ENCODE measurements around the gene TMEM37.
A peak's percentile ranks its signal among the peaks of the same experiment; 100 is the strongest.
"Not testable (repeated sequence)": the region's sequence is repeated elsewhere in the genome, so short reads cannot be mapped to it uniquely, and the experiment has no call there.

The TMEM37 gene

GRCh38 chr2:119431155-119431975 is at the start of gene TMEM37:
Gene TMEM37, plus strand, starts transcription at chr2:119431854. Its CDS starts 50 bp downstream, at chr2:119431904.
- DNase-seq (ENCODE audit: low read depth, low spot score): no peak

- no peak for DNase-seq (ENCODE audit: low read depth, low spot score)
These were observed 48.1 kb upstream of the TMEM37 start for GRCh38 chr2:119383410-119384140.

GRCh38 chr2:119384971-119385370 is 46.7 kb upstream of the TMEM37 start:
- DNase-seq (ENCODE audit: low read depth, low spot score): no peak

- DNase-seq (ENCODE audit: low read depth, low spot score): no peak
These were observed 46.2 kb upstream of the TMEM37 start for GRCh38 chr2:119385466-119385865.

GRCh38 chr2:119387381-119388129 is 44.1 kb upstream of the TMEM37 start:
- DNase-seq (ENCODE audit: low read depth, low spot score): no peak

GRCh38 chr2:119389615-119390306 is 41.9 kb upstream of the TMEM37 start:
- no peak for DNase-seq (ENCODE audit: low read depth, low spot score)

GRCh38 chr2:119393971-119394748 is 37.5 kb upstream of the TMEM37 start:
- no peak for DNase-seq (ENCODE audit: low read depth, low spot score)

- DNase-seq (ENCODE audit: low read depth, low spot score): no peak
These were observed 34.5 kb upstream of the TMEM37 start for GRCh38 chr2:119397196-119397595.

- DNase-seq (ENCODE audit: low read depth, low spot score): no peak
These were observed 29.5 kb upstream of the TMEM37 start for GRCh38 chr2:119402106-119402505.

- no peak for DNase-seq (ENCODE audit: low read depth, low spot score)
These were observed 28.8 kb upstream of the TMEM37 start for GRCh38 chr2:119402645-119403560.

GRCh38 chr2:119403618-119404017 is 28.0 kb upstream of the TMEM37 start:
- not testable (repeated sequence) for DNase-seq (ENCODE audit: low read depth, low spot score)

GRCh38 chr2:119405151-119405550 is 26.5 kb upstream of the TMEM37 start:
- DNase-seq (ENCODE audit: low read depth, low spot score): no peak

- peak; percentile 20 for DNase-seq (ENCODE audit: low read depth, low spot score)
These were observed 24.0 kb upstream of the TMEM37 start for GRCh38 chr2:119407430-119408220.

- DNase-seq (ENCODE audit: low read depth, low spot score): no peak
These were observed 23.4 kb upstream of the TMEM37 start for GRCh38 chr2:119408221-119408619.

- no peak for DNase-seq (ENCODE audit: low read depth, low spot score)
These were observed 22.1 kb upstream of the TMEM37 start for GRCh38 chr2:119409506-119409905.

GRCh38 chr2:119414894-119415293 is 16.8 kb upstream of the TMEM37 start:
- DNase-seq (ENCODE audit: low read depth, low spot score): no peak

GRCh38 chr2:119415630-119416029 is 16.0 kb upstream of the TMEM37 start:
- no peak for DNase-seq (ENCODE audit: low read depth, low spot score)

- no peak for DNase-seq (ENCODE audit: low read depth, low spot score)
These were observed 15.2 kb upstream of the TMEM37 start for GRCh38 chr2:119416299-119416923.
